ENCODE results near the gene PPP2R2C. TPM values are rescaled to one million over a fixed set of nuclear protein-coding genes. Genes with fewer than 3 reads are reported as not detected.

PPP2R2C gene
- total RNA-seq, 2 experiments from 2014 or later: not detected

DNA sequence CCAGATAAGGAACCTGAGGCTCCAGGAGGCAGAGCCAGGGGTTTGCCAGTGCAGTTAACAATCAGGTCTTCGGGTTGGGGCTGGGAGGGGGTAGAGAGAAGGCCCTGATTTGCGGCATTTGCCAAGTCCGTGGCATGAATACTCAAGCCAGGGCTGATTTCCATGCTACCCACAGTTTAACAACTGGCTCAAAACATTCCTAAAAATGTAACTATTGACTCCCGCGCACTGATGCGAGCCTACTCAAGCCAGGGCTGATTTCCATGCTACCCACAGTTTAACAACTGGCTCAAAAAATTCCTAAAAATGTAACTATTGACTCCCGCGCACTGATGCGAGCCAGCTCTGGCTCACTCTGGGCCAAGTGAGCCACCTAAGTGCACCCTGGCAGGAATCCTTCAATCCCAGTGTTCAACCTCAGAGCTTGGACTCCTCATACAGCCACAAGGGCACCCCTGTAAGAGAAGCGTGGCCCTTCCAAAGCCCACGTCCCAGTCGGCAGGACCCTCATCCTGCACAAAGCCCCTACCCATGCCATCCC lies 75.6 kb downstream of the PPP2R2C start:
- Histone ChIP-seq H3K4me2 (ENCODE audit: low read length) (no peak overlapping the region), H4K20me1 (ENCODE audit: insufficient read depth, low read length) (no peaks in the 10 kb centered on the region), H3K27ac (ENCODE audit: low read depth, low read length, poor library complexity, severe bottlenecking) (no peak overlapping the region), H3K9me2 (ENCODE audit: insufficient read depth, low read length) (no peaks in the 10 kb centered on the region), H3K9me3 (ENCODE audit: low read length) (no peaks in the 10 kb centered on the region), H3K4me1 (ENCODE audit: insufficient read depth, low read length, poor library complexity, severe bottlenecking) (no peaks in the 10 kb centered on the region), H3K4me3 (ENCODE audit: low read depth, low read length, poor library complexity, severe bottlenecking) (no peak overlapping the region), H3K36me3 (ENCODE audit: insufficient read depth, low read length) (no peaks in the 10 kb centered on the region), H2AFZ (ENCODE audit: low read length) (no peak overlapping the region), H3K79me2 (ENCODE audit: insufficient read depth, low read depth, low read length) (no peaks in the 10 kb centered on the region)
- TF ChIP-seq, protein P1, sequence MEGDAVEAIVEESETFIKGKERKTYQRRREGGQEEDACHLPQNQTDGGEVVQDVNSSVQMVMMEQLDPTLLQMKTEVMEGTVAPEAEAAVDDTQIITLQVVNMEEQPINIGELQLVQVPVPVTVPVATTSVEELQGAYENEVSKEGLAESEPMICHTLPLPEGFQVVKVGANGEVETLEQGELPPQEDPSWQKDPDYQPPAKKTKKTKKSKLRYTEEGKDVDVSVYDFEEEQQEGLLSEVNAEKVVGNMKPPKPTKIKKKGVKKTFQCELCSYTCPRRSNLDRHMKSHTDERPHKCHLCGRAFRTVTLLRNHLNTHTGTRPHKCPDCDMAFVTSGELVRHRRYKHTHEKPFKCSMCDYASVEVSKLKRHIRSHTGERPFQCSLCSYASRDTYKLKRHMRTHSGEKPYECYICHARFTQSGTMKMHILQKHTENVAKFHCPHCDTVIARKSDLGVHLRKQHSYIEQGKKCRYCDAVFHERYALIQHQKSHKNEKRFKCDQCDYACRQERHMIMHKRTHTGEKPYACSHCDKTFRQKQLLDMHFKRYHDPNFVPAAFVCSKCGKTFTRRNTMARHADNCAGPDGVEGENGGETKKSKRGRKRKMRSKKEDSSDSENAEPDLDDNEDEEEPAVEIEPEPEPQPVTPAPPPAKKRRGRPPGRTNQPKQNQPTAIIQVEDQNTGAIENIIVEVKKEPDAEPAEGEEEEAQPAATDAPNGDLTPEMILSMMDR (conservative IDR thresholded peaks at IDR 0.05; ENCODE audit: low read length): no peak
- TF ChIP-seq EZH2phosphoT487 (IDR thresholded peaks at IDR 0.05; ENCODE audit: borderline replicate concordance, low read depth, low read length): no peak
- ChIA-PET POLR2A (no interaction called here), CTCF (ENCODE audit: unreplicated experiment) (no interaction called here)
- no TSS peak for BruUV-seq (replicated peaks)
- intact Hi-C loops (cut with micrococcal nuclease; ENCODE audit: unreplicated experiment): loop anchor here (10.0 kb wide), 1 partner anchor 148 kb away; no protein-coding TSS in a partner anchor
- DNase-seq (ENCODE audit: low spot score): no peak

DNA sequence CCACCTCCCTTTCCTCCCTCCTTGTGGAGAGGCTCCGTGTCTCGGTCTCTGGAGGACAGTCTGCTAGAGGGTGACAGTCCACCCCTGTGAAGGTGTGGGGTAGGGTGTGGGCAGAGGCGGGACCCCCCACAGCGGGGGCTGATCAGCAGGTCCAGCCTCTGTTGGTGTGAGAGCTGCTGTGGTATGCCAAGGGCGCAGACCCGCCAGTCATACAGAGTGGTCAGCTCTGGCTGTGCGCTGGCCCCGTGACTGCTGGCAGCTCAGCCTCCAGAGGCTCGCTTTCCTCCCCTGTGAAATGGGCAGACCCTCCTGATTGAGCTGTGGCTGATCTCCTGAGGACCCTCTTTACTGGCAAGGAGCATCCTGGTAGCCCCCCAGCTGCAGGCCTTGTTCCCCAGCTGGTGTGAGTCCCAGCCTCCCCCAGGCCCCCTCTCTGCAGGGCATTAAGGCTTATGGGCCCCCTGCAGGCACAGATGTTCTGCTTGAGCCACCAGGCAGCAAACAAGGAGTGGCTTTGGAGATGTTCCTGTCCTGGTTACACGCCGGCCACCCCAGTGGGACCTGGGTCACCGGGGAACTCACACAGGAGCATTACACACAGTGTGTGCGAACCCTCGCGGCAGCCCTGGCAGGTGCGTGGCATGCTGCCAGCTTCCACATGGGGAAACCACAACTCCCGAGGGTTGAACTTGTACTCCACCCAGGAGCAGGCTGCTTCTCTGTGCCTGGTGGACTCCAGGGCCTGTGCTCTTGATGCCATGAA lies 76.8 kb downstream of the PPP2R2C start:
- H3K36me3 ChIP-seq (ENCODE audit: insufficient read depth, low read length): no peaks in the 10 kb centered on the region
- H3K27ac ChIP-seq (ENCODE audit: low read depth, low read length, poor library complexity, severe bottlenecking): no peak overlapping the region
- no peak for DNase-seq (ENCODE audit: low spot score)
- intact Hi-C loops (cut with micrococcal nuclease; ENCODE audit: unreplicated experiment): loop anchor here (10.0 kb wide), 1 partner anchor 149 kb away; no protein-coding TSS in a partner anchor
- no peak overlapping the region for H3K4me3 ChIP-seq (ENCODE audit: low read depth, low read length, poor library complexity, severe bottlenecking)
- CTCF ChIA-PET (ENCODE audit: unreplicated experiment): no interaction called here
- no peak for TF ChIP-seq EZH2phosphoT487 (IDR thresholded peaks at IDR 0.05; ENCODE audit: borderline replicate concordance, low read depth, low read length)
- TF ChIP-seq, protein P1 (conservative IDR thresholded peaks at IDR 0.05; ENCODE audit: low read length): no peak
- H3K9me3 ChIP-seq (ENCODE audit: low read length): no peaks in the 10 kb centered on the region
- H3K9me2 ChIP-seq (ENCODE audit: insufficient read depth, low read length): no peaks in the 10 kb centered on the region
- POLR2A ChIA-PET: no interaction called here
- no peaks in the 10 kb centered on the region for H4K20me1 ChIP-seq (ENCODE audit: insufficient read depth, low read length)
- BruUV-seq (replicated peaks): no TSS peak
- no peaks in the 10 kb centered on the region for H3K4me1 ChIP-seq (ENCODE audit: insufficient read depth, low read length, poor library complexity, severe bottlenecking)
- H2AFZ ChIP-seq (ENCODE audit: low read length): no peak overlapping the region
- no peak overlapping the region for H3K4me2 ChIP-seq (ENCODE audit: low read length)
- H3K79me2 ChIP-seq (ENCODE audit: insufficient read depth, low read depth, low read length): no peaks in the 10 kb centered on the region

DNA sequence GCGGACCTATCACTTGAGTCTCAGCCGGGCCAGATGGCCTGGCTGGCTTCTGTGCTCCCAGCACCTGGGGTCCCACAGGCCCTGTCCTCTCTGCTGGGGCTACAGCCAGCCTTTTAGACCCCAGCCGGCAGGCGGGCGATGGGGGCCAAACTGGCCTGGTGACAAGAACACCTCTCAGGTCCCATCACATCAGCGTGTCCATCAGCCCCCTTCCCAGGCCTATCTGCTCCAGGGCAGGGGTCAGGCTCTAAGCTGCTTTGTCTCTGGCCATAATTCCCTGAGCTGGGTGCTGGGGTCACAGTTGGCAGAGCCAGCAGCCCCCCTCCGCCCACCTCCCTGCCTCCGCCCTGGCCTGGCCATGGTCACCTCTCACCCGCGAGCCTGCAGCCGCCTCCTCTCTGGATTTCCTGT lies 77.7 kb downstream of the PPP2R2C start:
- intact Hi-C loops (cut with micrococcal nuclease; ENCODE audit: unreplicated experiment): loop anchor here (10.0 kb wide), 1 partner anchor 150 kb away; no protein-coding TSS in a partner anchor
- no peaks in the 10 kb centered on the region for H3K9me3 ChIP-seq (ENCODE audit: low read length)
- no peaks in the 10 kb centered on the region for H3K9me2 ChIP-seq (ENCODE audit: insufficient read depth, low read length)
- no peaks in the 10 kb centered on the region for H3K4me1 ChIP-seq (ENCODE audit: insufficient read depth, low read length, poor library complexity, severe bottlenecking)
- TF ChIP-seq, protein P1 (conservative IDR thresholded peaks at IDR 0.05; ENCODE audit: low read length): no peak
- TF ChIP-seq EZH2phosphoT487 (IDR thresholded peaks at IDR 0.05; ENCODE audit: borderline replicate concordance, low read depth, low read length): no peak
- no peak overlapping the region for H3K4me3 ChIP-seq (ENCODE audit: low read depth, low read length, poor library complexity, severe bottlenecking)
- no peak overlapping the region for H2AFZ ChIP-seq (ENCODE audit: low read length)
- no peak overlapping the region for H3K27ac ChIP-seq (ENCODE audit: low read depth, low read length, poor library complexity, severe bottlenecking)
- no peaks in the 10 kb centered on the region for H4K20me1 ChIP-seq (ENCODE audit: insufficient read depth, low read length)
- BruUV-seq (replicated peaks): no TSS peak
- H3K4me2 ChIP-seq (ENCODE audit: low read length): no peak overlapping the region
- H3K36me3 ChIP-seq (ENCODE audit: insufficient read depth, low read length): no peaks in the 10 kb centered on the region
- H3K79me2 ChIP-seq (ENCODE audit: insufficient read depth, low read depth, low read length): no peaks in the 10 kb centered on the region
- ChIA-PET POLR2A (no interaction called here), CTCF (ENCODE audit: unreplicated experiment) (no interaction called here)
- DNase-seq (ENCODE audit: low spot score): no peak

Measured in OCI-LY7 (cell line).